Effector memory CD8-positive, alpha-beta T cell (primary cell): Measurements from ENCODE around the gene SIX4.

Experiments used
- ATAC-seq: fragments of 150-1000 bp; cut with Tn5 transposase; replicated peaks from 2 replicates; pipeline ENCODE4 v1.10.0; 2021; ENCODE audit warnings: mild to moderate bottlenecking, moderate library complexity
- DNase-seq, 3 experiments: peaks; one replicate each; pipeline ENCODE4 v3.0.0; 2021
- H3K27ac Mint-ChIP-seq, 2 donors: one replicate each; pipeline ENCODE4 v1.8.0; 2022; ENCODE audit warnings: mild to moderate bottlenecking in 2 of 2, mixed read lengths in 2 of 2, moderate library complexity in 2 of 2
- H3K27me3 Mint-ChIP-seq, 2 donors: one replicate each; pipeline ENCODE4 v1.8.0; 2022; ENCODE audit warnings: mixed read lengths in 2 of 2
- H3K36me3 Mint-ChIP-seq: one replicate; pipeline ENCODE4 v1.8.0; 2022; ENCODE audit warnings: mild to moderate bottlenecking, moderate library complexity, mixed read lengths; ENCODE audit not compliant: insufficient read depth
- H3K4me1 Mint-ChIP-seq, 2 donors: one replicate each; pipeline ENCODE4 v1.8.0; 2022; ENCODE audit warnings: low read depth in 2 of 2, mixed read lengths in 2 of 2
- H3K4me3 Mint-ChIP-seq, 2 donors: one replicate each; pipeline ENCODE4 v1.8.0; 2022; ENCODE audit warnings: mild to moderate bottlenecking in 2 of 2, mixed read lengths in 2 of 2, moderate library complexity in 2 of 2
- H3K9me3 Mint-ChIP-seq, 2 donors: one replicate each; pipeline ENCODE4 v1.8.0; 2022; ENCODE audit warnings: mixed read lengths in 2 of 2
- total RNA-seq, 9 experiments: gene quantifications; one replicate each; lab custom pipeline; 2026; lab: John Stamatoyannopoulos, UW

The SIX4 gene
- total RNA-seq = 0 to 0.78 (median 0) reads per million in 9 experiments

GRCh38 chr14:60723907-60724618 lies at the start of gene SIX4:
Gene SIX4, minus strand, starts transcription at chr14:60724351. Its CDS starts 277 bp downstream, at chr14:60724074.
- Mint-ChIP-seq H3K27me3 (peaks cover 79 to 93% of the 10 kb centered on the region in 2 donors), H3K9me3 (no peaks in the 10 kb centered on the region), H3K36me3 (no peaks in the 10 kb centered on the region), H3K4me1 (peaks cover 19 to 23% of the 10 kb centered on the region in 2 donors), H3K27ac (no peak within 1 kb of the TSS), H3K4me3 (peak within 1 kb of the TSS; percentile 90 to 92)
- DNase-seq = no peak
- ATAC-seq = no peak

- Mint-ChIP-seq H3K27ac (no peak overlapping the region), H3K4me1 (peaks cover 6 to 13% of the 10 kb centered on the region in 2 donors), H3K36me3 (no peaks in the 10 kb centered on the region), H3K27me3 (no peaks in the 10 kb centered on the region), H3K4me3 (no peak overlapping the region), H3K9me3 (no peaks in the 10 kb centered on the region)
- DNase-seq (no peak), ATAC-seq (no peak)
Observed at GRCh38 chr14:60773558-60773957, 49.4 kb upstream of the SIX4 start.

- Mint-ChIP-seq H3K4me3 (no peak overlapping the region), H3K27me3 (no peaks in the 10 kb centered on the region), H3K36me3 (no peaks in the 10 kb centered on the region), H3K9me3 (no peaks in the 10 kb centered on the region), H3K4me1 (peaks cover 6 to 16% of the 10 kb centered on the region in 2 donors), H3K27ac (no peak overlapping the region)
- no peak for DNase-seq
- ATAC-seq = no peak
Observed at GRCh38 chr14:60771117-60771516, 47.0 kb upstream of the SIX4 start.

- Mint-ChIP-seq H3K9me3 (no peaks in the 10 kb centered on the region), H3K4me1 (peaks cover 6 to 23% of the 10 kb centered on the region in 2 donors), H3K27me3 (no peaks in the 10 kb centered on the region), H3K27ac (no peak overlapping the region), H3K36me3 (no peaks in the 10 kb centered on the region), H3K4me3 (no peak overlapping the region)
- ATAC-seq = no peak
- no peak for DNase-seq
Observed at GRCh38 chr14:60768602-60769001, 44.5 kb upstream of the SIX4 start.

- peaks cover 15 to 36% of the 10 kb centered on the region in 2 donors for H3K4me1 Mint-ChIP-seq
- H3K36me3 Mint-ChIP-seq = no peaks in the 10 kb centered on the region
- DNase-seq = no peak
- no peaks in the 10 kb centered on the region for H3K27me3 Mint-ChIP-seq
- no peak overlapping the region for H3K27ac Mint-ChIP-seq
- no peak overlapping the region for H3K4me3 Mint-ChIP-seq
- no peaks in the 10 kb centered on the region for H3K9me3 Mint-ChIP-seq
- no peak for ATAC-seq
Observed at GRCh38 chr14:60760644-60761364, 36.7 kb upstream of the SIX4 start.

- Mint-ChIP-seq H3K36me3 (no peaks in the 10 kb centered on the region), H3K27me3 (no peaks in the 10 kb centered on the region), H3K4me3 (no peak overlapping the region), H3K27ac (no peak overlapping the region), H3K9me3 (no peaks in the 10 kb centered on the region), H3K4me1 (peaks cover 15 to 36% of the 10 kb centered on the region in 2 donors)
- DNase-seq (no peak), ATAC-seq (no peak)
Observed at GRCh38 chr14:60760209-60760608, 36.1 kb upstream of the SIX4 start.

GRCh38 chr14:60758885-60759284 lies 34.7 kb upstream of the SIX4 start:
- Mint-ChIP-seq H3K27me3 (no peaks in the 10 kb centered on the region), H3K9me3 (no peaks in the 10 kb centered on the region), H3K4me3 (peak overlapping the region; percentile 14 to 32), H3K27ac (peak overlapping the region; percentile 42 to 53), H3K4me1 (peaks cover 20 to 31% of the 10 kb centered on the region in 2 donors), H3K36me3 (peaks cover 3% of the 10 kb centered on the region)
- DNase-seq (no peak), ATAC-seq (no peak)

- ATAC-seq (no peak), DNase-seq (no peak)
- H3K9me3 Mint-ChIP-seq = no peaks in the 10 kb centered on the region
- no peaks in the 10 kb centered on the region for H3K27me3 Mint-ChIP-seq
- no peak overlapping the region for H3K4me3 Mint-ChIP-seq
- H3K4me1 Mint-ChIP-seq = peaks cover 25 to 41% of the 10 kb centered on the region in 2 donors
- peaks cover 7% of the 10 kb centered on the region for H3K36me3 Mint-ChIP-seq
- H3K27ac Mint-ChIP-seq = peak overlapping the region in 1 of 2 donors; percentile 42
Observed at GRCh38 chr14:60757567-60758002, 33.4 kb upstream of the SIX4 start.

GRCh38 chr14:60756847-60757246 lies 32.7 kb upstream of the SIX4 start:
- peaks cover 25 to 36% of the 10 kb centered on the region in 2 donors for H3K4me1 Mint-ChIP-seq
- ATAC-seq = no peak
- no peak overlapping the region for H3K27ac Mint-ChIP-seq
- no peaks in the 10 kb centered on the region for H3K9me3 Mint-ChIP-seq
- DNase-seq = no peak
- H3K4me3 Mint-ChIP-seq = no peak overlapping the region
- no peaks in the 10 kb centered on the region for H3K27me3 Mint-ChIP-seq
- H3K36me3 Mint-ChIP-seq = peaks cover 7% of the 10 kb centered on the region

GRCh38 chr14:60753264-60754119 lies 29.3 kb upstream of the SIX4 start:
- peaks cover 7% of the 10 kb centered on the region for H3K36me3 Mint-ChIP-seq
- H3K27ac Mint-ChIP-seq = peak overlapping the region; percentile 72 to 80
- DNase-seq (peak; percentile 51 to 57 (median 53)), ATAC-seq (peak; percentile 93)
- peaks cover 18 to 26% of the 10 kb centered on the region in 2 donors for H3K4me1 Mint-ChIP-seq
- H3K9me3 Mint-ChIP-seq = no peaks in the 10 kb centered on the region
- H3K27me3 Mint-ChIP-seq = no peaks in the 10 kb centered on the region
- peak overlapping the region; percentile 50 to 56 for H3K4me3 Mint-ChIP-seq

GRCh38 chr14:60744566-60744965 lies 20.4 kb upstream of the SIX4 start:
- Mint-ChIP-seq H3K9me3 (peaks cover 2 to 6% of the 10 kb centered on the region in 2 donors), H3K27ac (no peak overlapping the region), H3K4me1 (peaks cover 4 to 6% of the 10 kb centered on the region in 2 donors), H3K36me3 (no peaks in the 10 kb centered on the region), H3K4me3 (no peak overlapping the region), H3K27me3 (no peaks in the 10 kb centered on the region)
- DNase-seq (no peak), ATAC-seq (no peak)

GRCh38 chr14:60738843-60739508 lies 14.8 kb upstream of the SIX4 start:
- H3K27ac Mint-ChIP-seq = no peak overlapping the region
- DNase-seq (no peak), ATAC-seq (no peak)
- H3K36me3 Mint-ChIP-seq = no peaks in the 10 kb centered on the region
- H3K9me3 Mint-ChIP-seq = peaks cover 2 to 6% of the 10 kb centered on the region in 2 donors
- H3K4me1 Mint-ChIP-seq = peaks cover 22 to 28% of the 10 kb centered on the region in 2 donors
- no peaks in the 10 kb centered on the region for H3K27me3 Mint-ChIP-seq
- no peak overlapping the region for H3K4me3 Mint-ChIP-seq

- Mint-ChIP-seq H3K4me1 (peaks cover 16 to 28% of the 10 kb centered on the region in 2 donors), H3K36me3 (no peaks in the 10 kb centered on the region), H3K9me3 (no peaks in the 10 kb centered on the region), H3K4me3 (peak overlapping the region; percentile 100), H3K27me3 (no peaks in the 10 kb centered on the region), H3K27ac (no peak overlapping the region)
- no peak for ATAC-seq
- no peak for DNase-seq
Observed at GRCh38 chr14:60736494-60736893, 12.3 kb upstream of the SIX4 start.
